DOHH2 (cell line): ENCODE data around the gene BEX1.

Experiments
- EZH2phosphoT487 ChIP-seq: fragments of 200-600 bp; sonication (generic); IDR thresholded peaks from 2 replicates; pipeline ENCODE4 v1.6.1; 2017; ENCODE audit warnings: borderline replicate concordance, mild to moderate bottlenecking, antibody characterized with exemption, low read length, moderate library complexity, mixed read lengths
- TF ChIP-seq, protein P1 (sequence below): fragments of 200-600 bp; sonication (generic); IDR thresholded peaks from one replicate; pipeline ENCODE4 v1.5.1; 2014; ENCODE audit warnings: antibody characterized with exemption, mild to moderate bottlenecking, low read depth, low read length; ENCODE audit not compliant: poor library complexity, severe bottlenecking

GRCh38 chrX:103061486-103061885 lies 2.5 kb downstream of the BEX1 start:
- TF ChIP-seq, protein P1, sequence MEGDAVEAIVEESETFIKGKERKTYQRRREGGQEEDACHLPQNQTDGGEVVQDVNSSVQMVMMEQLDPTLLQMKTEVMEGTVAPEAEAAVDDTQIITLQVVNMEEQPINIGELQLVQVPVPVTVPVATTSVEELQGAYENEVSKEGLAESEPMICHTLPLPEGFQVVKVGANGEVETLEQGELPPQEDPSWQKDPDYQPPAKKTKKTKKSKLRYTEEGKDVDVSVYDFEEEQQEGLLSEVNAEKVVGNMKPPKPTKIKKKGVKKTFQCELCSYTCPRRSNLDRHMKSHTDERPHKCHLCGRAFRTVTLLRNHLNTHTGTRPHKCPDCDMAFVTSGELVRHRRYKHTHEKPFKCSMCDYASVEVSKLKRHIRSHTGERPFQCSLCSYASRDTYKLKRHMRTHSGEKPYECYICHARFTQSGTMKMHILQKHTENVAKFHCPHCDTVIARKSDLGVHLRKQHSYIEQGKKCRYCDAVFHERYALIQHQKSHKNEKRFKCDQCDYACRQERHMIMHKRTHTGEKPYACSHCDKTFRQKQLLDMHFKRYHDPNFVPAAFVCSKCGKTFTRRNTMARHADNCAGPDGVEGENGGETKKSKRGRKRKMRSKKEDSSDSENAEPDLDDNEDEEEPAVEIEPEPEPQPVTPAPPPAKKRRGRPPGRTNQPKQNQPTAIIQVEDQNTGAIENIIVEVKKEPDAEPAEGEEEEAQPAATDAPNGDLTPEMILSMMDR = no peak
- no peak for TF ChIP-seq EZH2phosphoT487
